Subcutaneous adipose tissue (tissue), 4 donors: Measurements from ENCODE around the gene BRI3BP. TPM values are rescaled to one million over a fixed set of nuclear protein-coding genes. Genes with fewer than 3 reads are reported as not detected.

ENCODE experiments used
- CTCF ChIP-seq: fragments of 450-650 bp; IDR thresholded peaks from one replicate; pipeline ENCODE4 v1.5.1; 2016; ENCODE audit warnings: low read depth, mild to moderate bottlenecking, control low read depth, antibody characterized with exemption, moderate library complexity
- total RNA-seq, 4 donors: library from RNA; depleted of rRNA; stranded (reverse); fragments of >200 nt; gene quantifications; one replicate each; pipeline ENCODE4 v1.1.0, GENCODE V29; 2016

The BRI3BP gene
- total RNA-seq, 4 donors from 2014 or later: 4.7 to 5.8 (median 5.0) TPM

- no peak for TF ChIP-seq CTCF
Measured at GRCh38 chr12:125038976-125039625, 45.7 kb downstream of the BRI3BP start.

GRCh38 chr12:125049093-125049458 is 55.6 kb downstream of the BRI3BP start:
- no peak for TF ChIP-seq CTCF

GRCh38 chr12:125050446-125050845 is 57.0 kb downstream of the BRI3BP start:
- TF ChIP-seq CTCF: no peak

GRCh38 chr12:125050868-125051267 is 57.4 kb downstream of the BRI3BP start:
- no peak for TF ChIP-seq CTCF

GRCh38 chr12:125053821-125054220 is 60.4 kb downstream of the BRI3BP start:
- no peak for TF ChIP-seq CTCF

- TF ChIP-seq CTCF: no peak
Measured at GRCh38 chr12:125055591-125055990, 62.1 kb downstream of the BRI3BP start.

- TF ChIP-seq CTCF: no peak
Measured at GRCh38 chr12:125056306-125056705, 62.9 kb downstream of the BRI3BP start.
